Fibroblast of lung (primary cell): ENCODE results near the gene POLR2A. TPM values are rescaled to one million over a fixed set of nuclear protein-coding genes. Genes with fewer than 3 reads are reported as not detected.

Experiments
- DNase-seq, 2 donors: peaks; one replicate each; pipeline versions ENCODE4 v3.0.0 to v3.0.0-alpha.2; 2010; ENCODE audit warnings: low read depth in 2 of 2
- H2AFZ ChIP-seq: 2 replicates; pipeline ENCODE4 v1.5.1; 2012; ENCODE audit warnings: low read length, control low read depth, inconsistent platforms
- H3K27ac ChIP-seq: 2 replicates; pipeline ENCODE4 v1.5.1; 2011; ENCODE audit warnings: low read length, control low read depth; ENCODE audit not compliant: insufficient read depth
- H3K27me3 ChIP-seq: 2 replicates; pipeline ENCODE4 v1.5.1; 2011; ENCODE audit warnings: mild to moderate bottlenecking, low read length; ENCODE audit not compliant: control insufficient read depth, insufficient read depth
- H3K36me3 ChIP-seq: 2 replicates; pipeline ENCODE4 v1.5.1; 2011; ENCODE audit warnings: low read length; ENCODE audit not compliant: control insufficient read depth, insufficient read depth
- H3K4me1 ChIP-seq: 2 replicates; pipeline ENCODE4 v1.5.1; 2011; ENCODE audit warnings: low read length; ENCODE audit not compliant: control insufficient read depth, insufficient read depth; ENCODE audit errors: extremely low read depth
- H3K4me2 ChIP-seq: 2 replicates; pipeline ENCODE4 v1.5.1; 2011; ENCODE audit warnings: low read length, control low read depth; ENCODE audit not compliant: insufficient read depth; ENCODE audit errors: extremely low read depth
- H3K4me3 ChIP-seq, 4 experiments: fragments of 200-600 bp in 1 of 4; sonication (generic) in 1 of 4; replicated peaks in 1 of 4; 2 replicates each; pipeline ENCODE4 v1.5.1; 2011 to 2016; ENCODE audit warnings: low read length in 4 of 4, low read depth in 3 of 4, mild to moderate bottlenecking in 3 of 4, control low read depth in 2 of 4, inconsistent platforms in 1 of 4, mixed read lengths in 1 of 4; ENCODE audit not compliant: insufficient read depth in 1 of 4; ENCODE audit errors: control extremely low read depth in 1 of 4
- H3K79me2 ChIP-seq: 2 replicates; pipeline ENCODE4 v1.5.1; 2012; ENCODE audit warnings: mild to moderate bottlenecking, low read length, inconsistent platforms; ENCODE audit not compliant: control insufficient read depth, insufficient read depth
- H3K9ac ChIP-seq: 2 replicates; pipeline ENCODE4 v1.5.1; 2011; ENCODE audit warnings: mild to moderate bottlenecking, low read length, control low read depth; ENCODE audit not compliant: insufficient read depth
- H3K9me3 ChIP-seq: 2 replicates; pipeline ENCODE4 v1.5.1; 2012; ENCODE audit warnings: low read depth, low read length; ENCODE audit not compliant: control insufficient read depth, insufficient read depth
- H4K20me1 ChIP-seq: 2 replicates; pipeline ENCODE4 v1.5.1; 2011; ENCODE audit warnings: low read length; ENCODE audit not compliant: control insufficient read depth, insufficient read depth; ENCODE audit errors: extremely low read depth
- CTCF ChIP-seq, 2 donors: IDR thresholded peaks in 1 of 2; conservative IDR thresholded peaks in 1 of 2; 1 replicate in 1 of 2; 2 replicates in 1 of 2; pipeline ENCODE4 v1.5.1; 2011 to 2012; ENCODE audit warnings: low read length in 2 of 2, control low read depth in 1 of 2, inconsistent platforms in 1 of 2, low read depth in 1 of 2, mild to moderate bottlenecking in 1 of 2
- EZH2 ChIP-seq: IDR thresholded peaks from 2 replicates; pipeline ENCODE4 v1.5.1; 2012; ENCODE audit warnings: low read length, control low read depth, mild to moderate bottlenecking; ENCODE audit errors: missing control alignments
- polyA plus RNA-seq, 2 donors: library from polyadenylated mRNA; depleted of rRNA in 1 of 2; stranded (reverse) in 1 of 2; unstranded in 1 of 2; fragments of >200 nt; gene quantifications; 2 replicates each; pipeline ENCODE4 v1.2.1, GENCODE V29; 2011 to 2012; ENCODE audit warnings: missing spikeins in 1 of 2
- total RNA-seq: library from RNA; depleted of rRNA; stranded (reverse); fragments of >200 nt; gene quantifications from 2 replicates; pipeline ENCODE4 v1.2.1, GENCODE V29; 2014

The POLR2A gene
- total and polyA plus RNA-seq, 2 donors (not counting 1 experiment from before 2014, with no cell fraction given) = 7.1 to 75.8 TPM

DNA sequence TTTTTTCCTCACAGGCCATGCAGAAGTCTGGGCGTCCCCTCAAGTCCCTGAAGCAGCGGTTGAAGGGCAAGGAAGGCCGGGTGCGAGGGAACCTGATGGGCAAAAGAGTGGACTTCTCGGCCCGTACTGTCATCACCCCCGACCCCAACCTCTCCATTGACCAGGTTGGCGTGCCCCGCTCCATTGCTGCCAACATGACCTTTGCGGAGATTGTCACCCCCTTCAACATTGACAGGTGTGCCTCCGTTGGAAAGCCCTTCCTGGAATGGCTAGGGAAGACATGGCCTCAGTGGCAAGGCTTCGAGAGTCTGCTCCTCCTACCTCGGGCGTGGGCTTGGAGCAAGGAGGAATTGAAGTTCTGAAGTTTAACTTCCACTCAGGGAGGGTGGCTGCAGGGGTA, 13.5 kb downstream of the POLR2A start:
- TF ChIP-seq EZH2 = no peak
- TF ChIP-seq CTCF (conservative IDR thresholded peaks at IDR 0.05 in 1 of 2, IDR thresholded peaks at IDR 0.05 in 1 of 2; ENCODE audit: low read depth in 1 of 2, low read length in 2 of 2) = no peak
- Histone ChIP-seq H3K27me3 (no peaks in the 10 kb centered on the region), H3K4me2 (no peak overlapping the region), H3K9me3 (no peaks in the 10 kb centered on the region), H3K27ac (no peak overlapping the region), H3K4me3 (no peak overlapping the region), H3K9ac (no peak overlapping the region), H2AFZ (no peak overlapping the region), H4K20me1 (no peaks in the 10 kb centered on the region), H3K4me1 (no peaks in the 10 kb centered on the region), H3K79me2 (peaks cover 38% of the 10 kb centered on the region), H3K36me3 (peaks cover 42% of the 10 kb centered on the region)
- no peak for DNase-seq

- Histone ChIP-seq H3K4me1 (no peaks in the 10 kb centered on the region), H3K4me2 (no peak overlapping the region), H2AFZ (no peak overlapping the region), H3K4me3 (no peak overlapping the region), H4K20me1 (no peaks in the 10 kb centered on the region), H3K27me3 (no peaks in the 10 kb centered on the region), H3K27ac (no peak overlapping the region), H3K79me2 (peaks cover 23% of the 10 kb centered on the region), H3K36me3 (peaks cover 49% of the 10 kb centered on the region), H3K9ac (no peak overlapping the region), H3K9me3 (no peaks in the 10 kb centered on the region)
- no peak for DNase-seq
- no peak for TF ChIP-seq EZH2
- TF ChIP-seq CTCF (conservative IDR thresholded peaks at IDR 0.05 in 1 of 2, IDR thresholded peaks at IDR 0.05 in 1 of 2; ENCODE audit: low read depth in 1 of 2, low read length in 2 of 2) = no peak
Measured at GRCh38 chr17:7499161-7499560, 15.0 kb downstream of the POLR2A start.

DNA sequence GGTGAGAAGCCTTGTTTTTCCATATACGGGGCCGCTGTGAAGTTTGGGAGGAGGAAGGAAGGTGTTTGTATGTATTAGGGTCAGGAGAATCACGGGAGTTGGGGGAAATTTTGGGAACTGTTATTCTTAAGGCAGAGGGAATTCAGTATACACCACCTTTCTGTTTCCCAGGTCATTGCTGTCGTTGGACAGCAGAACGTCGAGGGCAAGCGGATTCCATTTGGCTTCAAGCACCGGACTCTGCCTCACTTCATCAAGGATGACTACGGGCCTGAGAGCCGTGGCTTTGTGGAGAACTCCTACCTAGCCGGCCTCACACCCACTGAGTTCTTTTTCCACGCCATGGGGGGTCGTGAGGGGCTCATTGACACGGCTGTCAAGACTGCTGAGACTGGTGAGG, 17.6 kb downstream of the POLR2A start:
- H3K79me2 ChIP-seq = peaks cover 1% of the 10 kb centered on the region
- H3K27me3 ChIP-seq = no peaks in the 10 kb centered on the region
- H3K9me3 ChIP-seq = no peaks in the 10 kb centered on the region
- H4K20me1 ChIP-seq = no peaks in the 10 kb centered on the region
- TF ChIP-seq EZH2 (no peak), CTCF (conservative IDR thresholded peaks at IDR 0.05 in 1 of 2, IDR thresholded peaks at IDR 0.05 in 1 of 2; ENCODE audit: low read depth in 1 of 2, low read length in 2 of 2) (no peak)
- no peak overlapping the region for H3K27ac ChIP-seq
- H3K4me1 ChIP-seq = no peaks in the 10 kb centered on the region
- H3K36me3 ChIP-seq = peaks cover 44% of the 10 kb centered on the region
- no peak overlapping the region for H3K9ac ChIP-seq
- no peak overlapping the region for H3K4me3 ChIP-seq
- no peak overlapping the region for H3K4me2 ChIP-seq
- no peak for DNase-seq
- H2AFZ ChIP-seq = no peak overlapping the region
